ENCODE results near the gene RABGAP1L. TPM values are rescaled to one million over a fixed set of nuclear protein-coding genes. Genes with fewer than 3 reads are reported as not detected.

The RABGAP1L gene
- polyA plus RNA-seq, 3 donors, result 35.2 to 75.3 (median 63.3) TPM

DNA sequence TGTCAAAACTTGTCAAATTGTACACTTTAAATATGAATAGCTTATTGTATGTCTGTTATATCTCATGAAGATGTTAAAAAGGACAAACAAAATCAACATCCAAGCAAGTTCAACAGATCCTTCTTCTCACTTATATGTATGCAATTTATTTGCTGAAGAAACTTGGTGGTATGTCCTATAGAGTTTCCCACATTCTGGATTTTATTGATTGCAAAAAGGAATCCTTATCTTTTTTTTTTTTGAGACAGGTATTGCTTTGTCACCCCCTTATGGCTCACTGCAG lies 5.6 kb upstream of the RABGAP1L start:
- no peak for DNase-seq
- Histone ChIP-seq H3K27me3 (ENCODE audit: control insufficient read depth in 2 of 2, insufficient read depth in 2 of 2, low read length in 2 of 2) (no peaks in the 10 kb centered on the region), H3K9me3 (replicated peaks in 1 of 2; ENCODE audit: control insufficient read depth in 1 of 2, insufficient read depth in 1 of 2, low read length in 2 of 2) (no peaks in the 10 kb centered on the region), H3K27ac (ENCODE audit: low read depth in 1 of 2, low read length in 2 of 2) (no peak overlapping the region), H3K4me3 (replicated peaks in 1 of 3; ENCODE audit: low read depth in 2 of 3, low read length in 3 of 3) (no peak overlapping the region), H3K9ac (ENCODE audit: insufficient read depth, low read length, poor library complexity, severe bottlenecking) (no peak overlapping the region), H3K4me2 (replicated peaks; ENCODE audit: extremely low read depth, low read length, poor library complexity, severe bottlenecking) (no peak overlapping the region), H4K20me1 (ENCODE audit: insufficient read depth, low read length) (no peaks in the 10 kb centered on the region), H3K36me3 (replicated peaks in 1 of 2; ENCODE audit: control insufficient read depth in 1 of 2, insufficient read depth in 2 of 2, low read length in 2 of 2) (no peaks in the 10 kb centered on the region), H3K79me2 (ENCODE audit: insufficient read depth, low read length) (no peaks in the 10 kb centered on the region), H3K4me1 (ENCODE audit: control insufficient read depth in 1 of 2, insufficient read depth in 2 of 2, low read length in 2 of 2) (peaks cover 5% of the 10 kb centered on the region in 2 donors), H2AFZ (ENCODE audit: insufficient read depth, low read depth, low read length, poor library complexity, severe bottlenecking) (no peak overlapping the region)
- no peak for TF ChIP-seq CTCF (IDR thresholded peaks at IDR 0.05)
- H3K4me1 Mint-ChIP-seq, result peaks cover 7% of the 10 kb centered on the region
- no peak overlapping the region for H3K4me3 Mint-ChIP-seq
- H3K36me3 Mint-ChIP-seq, result no peaks in the 10 kb centered on the region
- intact Hi-C loops (cut with micrococcal nuclease), result loop anchor here (10.0 kb wide), 1 partner anchor 129 kb away; the partner anchor contains the start of gene RC3H1 (in 2 of the 2)
- peaks cover 0 to 3% (median 0%) of the 10 kb centered on the region in 3 donors for H3K27me3 Mint-ChIP-seq (ENCODE audit: low read depth in 3 of 3)
- H3K27ac Mint-ChIP-seq, result no peak overlapping the region
- H3K9me3 Mint-ChIP-seq, result peaks cover 0 to 6% (median 4%) of the 10 kb centered on the region in 7 donors

DNA sequence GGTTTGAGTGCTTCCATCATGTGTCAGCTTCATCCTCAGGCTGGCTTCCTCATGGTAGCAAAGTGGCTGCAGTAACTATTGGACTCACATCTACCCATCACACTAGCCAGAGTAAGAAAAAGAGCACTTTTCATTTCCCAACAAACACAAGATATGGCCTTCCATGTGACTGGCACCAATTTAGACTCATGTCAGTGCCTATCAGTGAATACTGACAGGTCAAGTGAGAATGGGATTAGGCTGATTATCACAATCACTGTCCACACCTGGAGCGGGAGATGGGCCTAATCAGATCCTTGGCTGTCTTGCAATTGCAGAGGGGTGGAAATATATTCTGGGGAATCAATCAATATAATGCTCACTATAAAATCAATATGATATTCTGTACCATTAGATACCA lies 2.9 kb upstream of the RABGAP1L start:
- H3K4me1 ChIP-seq (ENCODE audit: control insufficient read depth in 1 of 2, insufficient read depth in 2 of 2, low read length in 2 of 2), result peaks cover 12 to 20% of the 10 kb centered on the region in 2 donors
- H3K4me3 Mint-ChIP-seq, result no peak overlapping the region
- H3K27ac ChIP-seq (ENCODE audit: low read depth in 1 of 2, low read length in 2 of 2), result no peak overlapping the region
- H3K27ac Mint-ChIP-seq, result no peak overlapping the region
- H3K4me2 ChIP-seq (replicated peaks; ENCODE audit: extremely low read depth, low read length, poor library complexity, severe bottlenecking), result no peak overlapping the region
- H3K36me3 Mint-ChIP-seq, result no peaks in the 10 kb centered on the region
- DNase-seq, result no peak
- peaks cover 16% of the 10 kb centered on the region for H3K79me2 ChIP-seq (ENCODE audit: insufficient read depth, low read length)
- no peak overlapping the region for H3K9ac ChIP-seq (ENCODE audit: insufficient read depth, low read length, poor library complexity, severe bottlenecking)
- H2AFZ ChIP-seq (ENCODE audit: insufficient read depth, low read depth, low read length, poor library complexity, severe bottlenecking), result no peak overlapping the region
- H3K9me3 ChIP-seq (replicated peaks in 1 of 2; ENCODE audit: control insufficient read depth in 1 of 2, insufficient read depth in 1 of 2, low read length in 2 of 2), result no peaks in the 10 kb centered on the region
- TF ChIP-seq CTCF (IDR thresholded peaks at IDR 0.05), result no peak
- H3K27me3 Mint-ChIP-seq (ENCODE audit: low read depth in 3 of 3), result no peaks in the 10 kb centered on the region
- H3K36me3 ChIP-seq (replicated peaks in 1 of 2; ENCODE audit: control insufficient read depth in 1 of 2, insufficient read depth in 2 of 2, low read length in 2 of 2), result no peaks in the 10 kb centered on the region
- intact Hi-C loops (cut with micrococcal nuclease), result loop anchor here (10.0 kb wide), 1 partner anchor 132 kb away; the partner anchor contains the start of gene RC3H1 (in 2 of the 2)
- WGBS (ENCODE audit: insufficient coverage), result no CpG with 5 or more reads among the region's 1 CpG
- no peaks in the 10 kb centered on the region for H3K27me3 ChIP-seq (ENCODE audit: control insufficient read depth in 2 of 2, insufficient read depth in 2 of 2, low read length in 2 of 2)
- H3K4me3 ChIP-seq (replicated peaks in 1 of 3; ENCODE audit: low read depth in 2 of 3, low read length in 3 of 3), result no peak overlapping the region
- peaks cover 23% of the 10 kb centered on the region for H3K4me1 Mint-ChIP-seq
- peaks cover under 1% of the 10 kb centered on the region for H4K20me1 ChIP-seq (ENCODE audit: insufficient read depth, low read length)
- H3K9me3 Mint-ChIP-seq, result no peaks in the 10 kb centered on the region

All from CD14-positive monocyte (primary cell).